HEK293T (cell line): ENCODE measurements around the gene LMAN1.

ENCODE experiments used
- CTCF ChIA-PET: fragments of 350-600 bp; formaldehyde crosslinking; extraction: SDS; loops from one replicate; lab custom pipeline; 2021; ENCODE audit warnings: antibody characterized with exemption, inconsistent platforms; lab: Yijun Ruan, JAX
- POLR2A ChIA-PET: fragments of 350-600 bp; formaldehyde crosslinking; extraction: SDS; loops from one replicate; lab custom pipeline; 2020; ENCODE audit warnings: antibody characterized with exemption, inconsistent platforms; lab: Yijun Ruan, JAX
- DNase-seq: peaks from one replicate; pipeline ENCODE4 v3.0.0; 2012; ENCODE audit warnings: mixed read lengths; ENCODE audit errors: extremely low spot score
- ARNT ChIP-seq: fragments of 450-650 bp; IDR thresholded peaks from 2 replicates; pipeline ENCODE4 v1.6.1; 2017; ENCODE audit warnings: mild to moderate bottlenecking
- BHLHE40 ChIP-seq: fragments of 450-650 bp; IDR thresholded peaks from 2 replicates; pipeline ENCODE4 v1.6.1; 2016; ENCODE audit warnings: mild to moderate bottlenecking, moderate library complexity, borderline replicate concordance
- CTBP1 ChIP-seq: fragments of 450-650 bp; IDR thresholded peaks from 2 replicates; pipeline ENCODE4 v1.6.1; 2016; ENCODE audit warnings: borderline replicate concordance
- ELF4 ChIP-seq: fragments of 450-650 bp; IDR thresholded peaks from 2 replicates; pipeline ENCODE4 v1.6.1; 2017; ENCODE audit warnings: antibody characterized with exemption
- FOXA1 ChIP-seq: fragments of 450-650 bp; IDR thresholded peaks from 2 replicates; pipeline ENCODE4 v1.6.1; 2016; ENCODE audit warnings: mild to moderate bottlenecking
- FOXK2 ChIP-seq: fragments of 450-650 bp; IDR thresholded peaks from 2 replicates; pipeline ENCODE4 v1.6.1; 2016; ENCODE audit warnings: mild to moderate bottlenecking
- FOXM1 ChIP-seq: fragments of 450-650 bp; IDR thresholded peaks from 2 replicates; pipeline ENCODE4 v1.6.1; 2017; ENCODE audit warnings: mild to moderate bottlenecking, borderline replicate concordance
- HDGF ChIP-seq: fragments of 450-650 bp; IDR thresholded peaks from 2 replicates; pipeline ENCODE4 v1.6.1; 2017; ENCODE audit warnings: antibody characterized with exemption, borderline replicate concordance
- L3MBTL2 ChIP-seq: fragments of 450-650 bp; conservative IDR thresholded peaks from 2 replicates; pipeline ENCODE4 v1.6.1; 2016; ENCODE audit warnings: mild to moderate bottlenecking
- LEF1 ChIP-seq: fragments of 450-650 bp; IDR thresholded peaks from 2 replicates; pipeline ENCODE4 v1.6.1; 2017; ENCODE audit warnings: mild to moderate bottlenecking, borderline replicate concordance
- NFRKB ChIP-seq: fragments of 450-650 bp; IDR thresholded peaks from 2 replicates; pipeline ENCODE4 v1.6.1; 2016; ENCODE audit warnings: mild to moderate bottlenecking, moderate library complexity
- PKNOX1 ChIP-seq: fragments of 450-650 bp; IDR thresholded peaks from 2 replicates; pipeline ENCODE4 v1.6.1; 2016
- SP1 ChIP-seq: fragments of 450-650 bp; IDR thresholded peaks from 2 replicates; pipeline ENCODE4 v1.6.1; 2017
- SUZ12 ChIP-seq: fragments of 450-650 bp; IDR thresholded peaks from 2 replicates; pipeline ENCODE4 v1.6.1; 2016; ENCODE audit warnings: mild to moderate bottlenecking
- TARDBP ChIP-seq: fragments of 450-650 bp; IDR thresholded peaks from 2 replicates; pipeline ENCODE4 v1.6.1; 2016
- ZNF384 ChIP-seq: fragments of 450-650 bp; IDR thresholded peaks from 2 replicates; pipeline ENCODE4 v1.6.1; 2016

The LMAN1 gene

GRCh38 chr18:59340312-59340711 is 18.8 kb downstream of the LMAN1 start:
- TF ChIP-seq FOXM1, result no peak
- no peak for TF ChIP-seq ARNT
- no peak for TF ChIP-seq SUZ12
- TF ChIP-seq PKNOX1, result no peak
- TF ChIP-seq TARDBP, result no peak
- no peak for TF ChIP-seq L3MBTL2
- TF ChIP-seq NFRKB, result no peak
- no peak for TF ChIP-seq LEF1
- TF ChIP-seq SP1, result no peak
- TF ChIP-seq FOXA1, result no peak
- TF ChIP-seq FOXK2, result no peak
- no peak for TF ChIP-seq ZNF384
- no peak for TF ChIP-seq HDGF
- no peak for TF ChIP-seq BHLHE40
- TF ChIP-seq CTBP1, result no peak
- TF ChIP-seq ELF4, result no peak
- no peak for DNase-seq
- ChIA-PET POLR2A (no interaction called here), CTCF (no interaction called here)

- CTCF ChIA-PET, result no interaction called here
- POLR2A ChIA-PET, result no interaction called here
- TF ChIP-seq ARNT (no peak), LEF1 (no peak), SP1 (no peak), FOXA1 (no peak), HDGF (no peak), BHLHE40 (no peak), NFRKB (no peak), SUZ12 (no peak), FOXK2 (no peak), L3MBTL2 (no peak), CTBP1 (no peak), TARDBP (no peak)
- no peak for DNase-seq
These were observed 26.1 kb downstream of the LMAN1 start for GRCh38 chr18:59332986-59333385.

DNA sequence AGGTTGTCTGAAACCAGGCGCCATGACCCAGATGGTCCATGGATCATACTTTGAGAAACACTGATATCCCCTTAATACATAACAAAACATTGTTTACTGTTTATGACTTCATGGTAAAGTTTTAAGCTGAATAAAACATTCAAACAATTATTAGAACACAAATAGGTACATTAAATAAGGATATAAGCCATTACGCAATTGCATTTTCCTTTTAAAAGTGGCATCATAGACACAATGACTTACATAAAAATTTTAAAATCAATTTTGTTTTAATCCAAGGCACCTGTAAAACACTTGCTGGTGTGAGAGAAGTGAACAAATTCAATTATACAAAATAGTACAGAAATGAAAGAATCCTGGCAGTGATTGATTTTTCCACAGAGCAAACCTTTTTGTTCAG is 30.4 kb downstream of the LMAN1 start:
- POLR2A ChIA-PET, result no interaction called here
- CTCF ChIA-PET, result no interaction called here
- no peak for DNase-seq
- TF ChIP-seq LEF1 (no peak), FOXA1 (no peak), ARNT (no peak), L3MBTL2 (no peak), CTBP1 (no peak), SUZ12 (no peak), PKNOX1 (no peak), HDGF (no peak), SP1 (no peak), ELF4 (no peak)

- CTCF ChIA-PET, result no interaction called here
- no peak for TF ChIP-seq L3MBTL2
- no peak for TF ChIP-seq ARNT
- no peak for TF ChIP-seq SP1
- no peak for TF ChIP-seq SUZ12
- no peak for TF ChIP-seq BHLHE40
- TF ChIP-seq FOXK2, result no peak
- no peak for TF ChIP-seq ELF4
- no peak for TF ChIP-seq NFRKB
- POLR2A ChIA-PET, result no interaction called here
- DNase-seq, result no peak
These were observed 33.1 kb downstream of the LMAN1 start for GRCh38 chr18:59325965-59326364.

DNA sequence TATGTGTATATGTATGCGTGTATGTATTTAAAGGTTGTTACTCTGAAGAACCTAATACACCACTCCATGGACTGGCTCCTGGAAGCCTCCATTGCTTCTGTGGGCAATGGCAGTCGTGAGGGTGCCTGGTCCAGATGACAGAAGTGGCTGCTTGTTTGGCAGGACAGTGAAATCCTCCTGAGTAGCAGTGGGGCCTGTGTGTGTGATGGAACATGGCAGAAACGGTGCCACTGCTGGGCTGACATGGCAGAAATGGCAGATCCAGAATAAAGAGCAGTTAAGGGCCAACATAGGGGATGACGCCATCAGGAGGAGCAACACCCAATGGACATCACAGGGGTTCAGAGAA is 34.5 kb downstream of the LMAN1 start:
- TF ChIP-seq ELF4 (no peak), SP1 (no peak), CTBP1 (no peak), L3MBTL2 (no peak)
- POLR2A ChIA-PET, result no interaction called here
- DNase-seq, result no peak
- CTCF ChIA-PET, result no interaction called here

DNA sequence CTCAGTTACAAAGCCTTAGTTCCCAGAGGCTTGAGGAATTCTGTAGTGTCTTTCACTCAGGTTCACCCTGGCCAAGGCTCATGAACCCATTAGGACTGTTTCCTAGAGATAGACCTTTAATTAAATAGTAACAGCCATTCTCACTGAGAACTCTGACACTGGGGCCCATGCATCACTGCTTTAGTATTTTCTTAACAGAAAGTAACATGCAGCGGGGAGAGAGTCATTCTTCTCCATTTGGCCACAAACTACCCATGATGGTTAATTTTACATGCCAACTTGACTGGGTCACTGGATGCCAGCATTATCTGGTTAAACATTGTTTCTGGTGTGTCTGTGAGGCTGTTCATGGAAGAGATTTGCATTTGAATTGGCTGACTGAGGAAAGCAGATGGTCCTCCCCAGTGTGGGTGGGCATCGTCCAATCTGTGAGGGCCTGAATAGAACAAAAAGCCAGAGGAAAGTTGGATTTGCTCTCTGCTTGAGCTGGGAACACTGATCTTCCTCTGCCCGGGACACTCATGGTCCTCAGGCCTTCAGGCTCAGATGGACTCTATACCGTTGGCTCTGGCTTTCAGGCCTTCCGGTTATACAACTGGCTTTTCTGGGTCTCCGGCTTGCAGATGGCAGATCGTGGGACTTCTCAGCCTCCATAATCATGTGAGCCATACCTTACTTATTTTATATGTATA is 35.0 kb downstream of the LMAN1 start:
- ChIA-PET CTCF (no interaction called here), POLR2A (no interaction called here)
- TF ChIP-seq BHLHE40, result no peak
- TF ChIP-seq FOXA1, result no peak
- no peak for TF ChIP-seq L3MBTL2
- TF ChIP-seq HDGF, result no peak
- no peak for TF ChIP-seq PKNOX1
- TF ChIP-seq FOXM1, result no peak
- no peak for TF ChIP-seq SP1
- TF ChIP-seq FOXK2, result no peak
- TF ChIP-seq ELF4, result no peak
- no peak for TF ChIP-seq ARNT
- no peak for TF ChIP-seq ZNF384
- TF ChIP-seq TARDBP, result no peak
- TF ChIP-seq CTBP1, result no peak
- TF ChIP-seq LEF1, result no peak
- TF ChIP-seq NFRKB, result no peak
- TF ChIP-seq SUZ12, result no peak
- DNase-seq, result no peak
